HS-5 (cell line): ENCODE data around the gene PODXL.

ENCODE experiments used
- DNase-seq: peaks from one replicate; pipeline ENCODE4 v3.0.0-alpha.2; 2012; ENCODE audit warnings: low read depth

The PODXL gene

DNA sequence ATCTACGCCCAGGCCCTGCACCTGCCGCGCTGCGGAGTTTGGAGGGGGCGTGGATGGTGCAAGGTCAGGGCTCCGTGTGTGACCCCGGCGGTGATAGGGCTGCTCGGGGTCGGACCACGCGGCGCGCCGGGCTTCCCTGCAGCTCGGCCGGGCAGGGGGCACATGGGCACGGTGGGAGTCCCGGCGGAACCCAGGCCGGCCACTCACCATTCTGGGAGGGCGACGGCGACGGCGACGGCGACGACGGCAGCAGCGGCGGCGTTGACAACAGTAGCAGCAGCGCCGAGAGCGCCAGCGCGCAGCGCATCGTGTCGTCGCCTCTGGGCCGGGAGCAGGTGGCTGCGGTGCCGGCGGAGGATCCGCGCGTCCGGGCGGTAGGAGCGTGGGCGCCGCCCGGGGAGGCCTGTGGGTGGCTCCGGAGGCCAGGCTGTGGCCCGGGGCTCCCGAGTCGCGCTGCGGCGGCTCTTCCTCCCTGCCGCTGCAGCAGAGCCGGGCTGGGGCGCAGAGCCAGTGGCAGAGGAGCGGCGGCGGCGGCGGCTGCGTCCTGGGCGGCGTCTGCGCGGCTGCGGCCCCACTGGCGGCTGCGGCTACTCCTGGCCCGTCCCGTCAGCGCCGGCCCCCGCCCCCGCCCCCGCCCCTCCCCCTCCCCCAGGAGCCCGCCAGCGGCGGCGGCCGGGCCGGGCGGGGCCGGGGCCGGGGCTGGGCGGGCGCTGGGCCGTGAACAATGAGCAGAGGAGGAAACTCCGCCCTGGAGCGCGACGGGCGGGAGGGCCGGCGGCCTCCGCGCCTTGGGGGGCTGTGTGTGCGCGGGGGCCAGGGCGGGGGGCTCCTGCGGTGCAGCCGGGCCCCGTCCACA is at the start of gene PODXL:
Gene PODXL, minus strand, starts transcription at position 576 of the 856 bp plus-strand sequence. Its CDS starts 269 bp downstream, at position 307.
- no peak for DNase-seq

DNA sequence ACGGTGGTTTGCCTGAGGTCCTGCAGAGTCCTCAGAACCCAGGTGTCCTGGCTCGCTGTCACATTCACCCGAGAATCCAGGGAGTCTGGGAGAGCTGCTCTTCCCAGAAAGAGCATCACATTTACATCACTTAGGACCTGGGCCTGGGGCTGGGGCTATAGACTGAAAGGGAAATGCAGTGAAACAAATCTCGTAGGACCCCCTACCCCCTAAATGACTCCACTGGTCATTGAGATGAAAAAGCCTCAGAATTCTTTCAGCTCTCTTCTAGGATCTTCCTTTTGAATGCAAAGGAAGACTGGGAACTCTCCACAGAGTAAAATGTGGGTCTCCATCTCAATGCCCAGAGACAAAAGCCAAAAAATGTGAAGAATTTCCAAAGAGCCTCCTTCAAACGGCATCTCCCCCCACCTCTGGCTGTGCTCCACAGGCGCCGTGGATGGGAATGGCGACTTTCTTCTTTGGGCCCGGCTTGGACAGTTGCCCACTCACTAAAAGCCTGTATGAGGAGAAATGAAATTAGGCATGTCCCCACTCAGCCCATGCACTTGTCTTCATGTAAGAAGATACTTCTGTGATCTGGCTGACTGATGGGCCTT is 49.0 kb upstream of the PODXL start:
- no peak for DNase-seq

DNA sequence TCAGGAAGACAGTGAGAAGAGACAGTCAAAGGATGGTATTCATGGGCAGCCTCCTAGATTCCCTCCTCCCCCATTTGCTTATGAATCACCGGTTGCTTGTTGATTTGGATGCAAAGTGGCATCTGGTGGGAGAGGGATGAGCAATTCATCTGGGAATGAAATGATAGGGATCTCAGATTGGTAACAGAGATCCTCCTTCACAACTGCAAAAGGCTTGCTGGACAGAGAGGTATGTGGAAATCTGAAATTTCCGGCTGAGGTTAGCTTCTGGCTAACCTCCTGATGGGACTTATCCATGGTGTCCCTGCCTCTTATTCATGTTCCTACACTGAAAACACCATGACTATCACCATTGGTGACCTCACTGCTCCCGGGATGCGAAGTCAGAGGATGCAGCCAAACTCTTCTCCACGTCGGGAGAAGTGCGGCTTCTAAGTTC is 48.4 kb upstream of the PODXL start:
- peak; percentile 87 for DNase-seq

DNA sequence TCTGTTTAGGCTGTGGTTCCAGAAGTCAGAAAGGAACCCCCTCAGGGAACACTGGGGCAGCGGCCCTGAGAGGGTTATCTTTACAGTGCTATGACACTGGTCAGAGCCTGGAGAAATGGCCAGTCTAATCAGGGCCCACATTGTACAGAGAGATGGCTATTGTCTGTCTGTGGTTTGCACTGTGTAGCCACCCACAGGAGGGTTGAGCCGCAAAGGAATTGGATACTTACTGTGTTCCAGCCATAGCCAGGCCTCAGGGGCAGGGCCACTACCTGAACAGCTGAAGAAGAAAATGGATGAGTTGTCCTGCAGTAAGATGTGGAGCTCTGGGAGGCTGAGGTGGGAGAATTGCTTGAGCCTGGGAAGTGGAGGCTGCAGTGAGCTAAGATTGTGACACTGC is 47.5 kb upstream of the PODXL start:
- DNase-seq = no peak

DNA sequence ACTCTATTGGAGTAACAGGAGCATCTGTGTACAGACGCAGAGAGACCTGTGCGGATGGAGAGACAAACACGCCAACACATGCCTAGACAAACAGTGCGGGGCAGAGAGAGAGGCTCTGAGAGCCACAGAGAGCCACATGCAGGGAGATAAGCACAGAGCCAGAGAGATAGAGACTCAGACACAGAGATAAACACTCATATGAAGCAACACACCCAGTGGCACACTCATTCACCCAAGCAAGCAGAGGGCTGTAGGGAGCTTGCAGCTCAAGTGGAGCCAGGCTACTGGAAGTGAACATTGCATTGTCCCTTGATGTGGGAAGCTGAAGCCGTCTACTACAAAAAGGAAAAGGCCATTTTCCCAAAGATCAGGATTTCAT is 46.6 kb upstream of the PODXL start:
- DNase-seq = no peak

DNA sequence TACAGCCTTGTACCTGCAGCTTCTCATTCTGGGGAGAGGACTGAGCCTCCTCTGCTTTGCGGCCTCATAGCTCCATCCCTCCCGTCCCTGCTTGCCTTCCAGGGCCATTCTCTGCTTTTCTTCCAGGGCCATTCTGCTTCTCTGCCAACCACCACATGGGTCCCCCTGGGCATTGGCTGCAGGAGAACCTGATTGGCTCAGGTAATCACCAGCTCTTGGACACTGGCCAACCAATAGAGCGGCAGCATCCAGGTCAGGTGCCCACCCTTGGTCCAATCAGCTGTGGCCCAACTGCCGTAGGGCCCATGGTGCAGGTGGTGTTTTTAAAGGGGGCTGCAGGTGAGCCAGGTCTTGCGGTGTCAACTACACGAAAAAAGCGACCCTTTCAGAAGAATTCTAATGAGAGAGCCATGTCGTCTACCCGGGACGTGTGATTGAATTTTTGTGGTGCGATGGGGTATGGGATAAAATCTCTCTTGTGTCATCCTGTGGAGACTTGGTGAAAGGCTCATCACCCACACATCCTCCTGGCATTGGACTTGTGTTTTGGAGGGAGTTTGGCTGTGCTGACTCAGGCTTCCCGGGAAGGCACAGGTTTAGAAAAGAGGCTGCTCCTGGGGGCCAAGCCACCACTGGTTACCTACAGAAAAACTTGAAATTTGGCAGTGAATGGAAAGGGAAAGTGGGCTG is 46.0 kb upstream of the PODXL start:
- no peak for DNase-seq

DNA sequence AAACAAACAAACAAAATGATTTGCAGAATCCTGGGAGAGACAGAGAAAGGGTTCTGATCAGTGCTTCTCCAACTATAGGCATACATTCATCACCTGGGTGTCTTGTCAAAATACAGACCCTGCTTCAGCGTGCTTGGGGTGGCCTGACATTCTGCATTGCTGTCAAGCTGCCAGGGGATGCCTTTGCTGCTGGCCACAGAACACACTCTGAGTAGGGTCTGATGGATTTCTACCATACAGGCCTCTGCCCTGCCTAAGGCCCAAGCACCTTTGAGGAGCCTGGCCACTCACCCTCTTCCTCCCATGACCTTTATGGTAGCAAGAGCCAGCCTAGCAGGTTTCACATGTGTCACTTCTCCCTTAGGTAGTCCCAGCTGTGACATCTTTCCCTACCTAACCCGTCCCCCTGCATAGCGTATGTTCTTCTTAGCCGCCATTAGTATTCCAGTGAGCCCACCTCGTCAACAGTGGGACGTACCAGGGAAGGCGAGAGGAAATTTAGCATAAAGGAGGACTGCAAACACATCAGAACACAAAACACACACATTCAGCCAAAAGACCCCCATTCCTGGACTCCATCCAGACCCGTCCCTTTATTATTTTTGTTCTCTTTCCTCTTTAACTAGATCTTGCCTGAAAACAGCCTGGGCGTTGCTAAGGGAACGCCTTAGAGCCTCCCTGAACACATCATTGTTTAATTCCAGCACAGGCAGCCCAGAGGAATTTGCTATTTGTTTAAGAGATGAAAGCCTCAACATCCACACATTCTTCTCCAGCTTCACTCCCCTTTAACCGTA is 43.9 kb upstream of the PODXL start:
- DNase-seq = no peak

DNA sequence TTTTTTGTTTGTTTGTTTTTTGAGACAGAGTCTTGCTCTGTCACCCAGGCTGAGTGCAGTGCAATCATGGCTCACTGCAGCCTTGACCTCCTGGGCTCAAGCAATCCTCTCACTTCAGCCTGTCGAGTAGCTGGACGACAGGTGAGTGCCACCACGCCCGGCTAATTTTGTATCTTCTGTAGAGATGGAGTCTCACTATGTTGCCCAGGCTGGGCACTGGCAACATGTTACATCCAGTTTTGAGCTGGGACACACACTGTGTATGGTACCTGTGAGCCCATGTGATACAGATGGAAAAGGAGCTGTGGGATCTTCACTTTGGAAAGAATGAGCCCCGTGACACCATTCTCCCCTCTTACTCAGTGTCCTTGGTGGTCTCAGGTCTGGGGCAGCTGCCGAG is 40.4 kb upstream of the PODXL start:
- DNase-seq = no peak

DNA sequence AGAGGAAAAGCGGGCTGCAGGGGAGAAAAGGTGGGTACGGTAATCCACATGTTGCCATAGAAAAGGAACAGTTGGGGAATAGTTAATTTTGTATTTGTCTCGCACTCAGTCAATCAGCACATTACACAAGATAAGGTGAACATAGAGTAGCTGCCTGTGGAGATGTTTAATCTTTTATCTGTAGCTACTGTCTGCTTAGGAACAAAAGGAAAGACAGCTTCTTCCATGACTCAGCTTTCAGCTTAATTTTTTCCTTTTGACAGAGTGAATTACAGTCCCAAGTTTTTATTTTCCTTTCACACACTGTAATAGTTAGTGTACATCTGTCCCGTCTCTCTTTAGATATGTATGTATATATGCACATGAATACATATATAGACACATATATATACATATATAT is 39.3 kb upstream of the PODXL start:
- DNase-seq = no peak

DNA sequence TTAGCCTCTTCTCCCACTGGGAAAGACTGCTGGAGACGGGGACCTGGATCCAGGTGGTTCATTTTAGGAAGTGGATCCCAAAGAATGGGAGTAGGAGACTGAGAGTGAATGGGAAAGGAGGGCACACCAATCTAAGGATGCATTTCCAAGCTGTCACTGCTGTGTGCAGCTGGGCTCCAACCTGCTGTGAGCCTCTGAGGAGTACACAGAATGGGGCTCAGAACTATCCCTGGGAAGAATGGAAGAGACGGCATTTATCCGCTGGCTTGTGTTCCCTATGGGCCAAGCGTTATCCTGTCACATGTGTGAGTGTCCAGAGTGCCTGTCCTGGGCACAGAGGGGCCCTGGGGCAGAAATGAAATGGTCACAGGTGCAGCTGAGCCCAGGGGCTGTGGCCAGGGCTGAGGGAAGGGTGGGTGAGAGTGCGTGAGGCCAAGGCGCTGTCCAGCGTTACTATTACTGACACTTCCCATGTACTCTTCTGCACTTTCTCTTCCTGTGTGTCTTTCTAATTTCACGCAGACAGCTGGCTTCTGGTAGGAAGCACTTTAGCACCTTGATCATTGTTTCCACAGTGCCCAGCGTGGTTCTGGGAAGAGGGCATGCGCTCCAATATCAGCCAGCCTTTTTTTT is 35.4 kb upstream of the PODXL start:
- DNase-seq = no peak

DNA sequence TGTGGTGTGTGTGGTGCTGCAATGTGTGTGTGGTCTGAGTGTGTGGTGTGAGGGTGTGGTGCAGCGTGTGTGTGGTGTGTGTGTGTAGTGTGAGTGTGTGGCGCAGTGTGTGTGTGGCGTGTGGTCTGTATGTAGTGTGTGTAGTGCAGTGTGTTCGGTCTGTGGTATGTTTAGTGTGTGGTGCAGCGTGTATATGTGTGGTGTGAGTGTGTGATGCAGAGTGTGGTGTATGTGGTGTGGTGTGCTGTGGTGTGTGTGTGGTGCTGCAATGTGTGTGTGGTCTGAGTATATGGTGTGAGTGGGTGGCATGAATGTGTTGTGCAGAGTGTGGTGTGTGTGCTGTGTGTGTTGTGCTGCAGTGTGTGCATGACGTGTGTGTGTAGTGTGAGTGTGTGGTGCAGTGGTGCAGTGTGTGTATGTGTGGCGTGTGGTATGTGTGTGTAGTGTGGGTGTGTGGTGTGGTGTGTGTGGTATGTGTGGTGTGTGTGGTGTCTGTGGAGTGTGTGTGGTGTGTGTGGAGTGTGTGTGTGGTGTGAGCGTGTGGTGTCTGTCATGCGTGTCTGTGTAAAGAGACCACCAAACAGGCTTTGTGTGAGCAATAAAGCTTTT is 31.0 kb upstream of the PODXL start:
- DNase-seq = no peak

DNA sequence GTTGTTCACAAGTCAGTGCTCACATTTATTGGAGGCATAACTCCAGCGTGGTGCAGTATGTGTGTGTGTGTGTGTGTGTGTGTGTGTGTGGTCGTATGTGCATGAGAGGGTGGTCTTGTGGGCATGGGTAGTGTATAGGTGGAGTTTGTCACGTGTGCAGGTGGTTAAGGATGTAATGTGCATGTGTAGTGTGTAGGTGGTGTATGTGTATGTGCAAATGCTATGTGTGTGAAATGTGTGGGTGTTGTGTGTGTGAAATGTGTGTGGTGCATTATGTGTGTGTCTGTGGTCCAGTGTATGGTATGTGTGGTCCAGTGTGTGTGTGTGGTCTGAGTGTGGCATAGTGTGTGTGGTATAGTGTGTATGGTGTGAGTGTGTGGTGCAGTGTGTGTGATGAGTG is 30.3 kb upstream of the PODXL start:
- no peak for DNase-seq

DNA sequence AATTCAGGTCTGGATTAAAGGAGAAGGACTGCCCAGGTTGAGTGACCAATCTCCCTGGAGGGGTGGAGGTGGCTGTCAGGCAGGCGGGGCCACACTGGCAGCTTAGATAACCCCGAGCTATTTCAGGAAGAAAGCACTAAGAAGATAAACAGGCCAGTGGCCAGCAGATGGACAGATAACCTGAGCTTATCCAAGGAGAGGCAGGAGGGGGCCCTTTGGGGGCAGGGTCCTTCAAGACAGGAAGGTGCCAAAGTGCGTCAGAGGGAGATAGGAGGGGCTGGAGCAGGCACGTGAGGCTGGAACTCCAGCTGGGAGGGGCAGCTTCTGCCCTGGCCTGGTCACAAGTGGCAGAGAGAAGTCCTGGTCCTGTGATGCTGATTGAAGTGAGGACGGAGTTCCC is 29.8 kb upstream of the PODXL start:
- no peak for DNase-seq

DNA sequence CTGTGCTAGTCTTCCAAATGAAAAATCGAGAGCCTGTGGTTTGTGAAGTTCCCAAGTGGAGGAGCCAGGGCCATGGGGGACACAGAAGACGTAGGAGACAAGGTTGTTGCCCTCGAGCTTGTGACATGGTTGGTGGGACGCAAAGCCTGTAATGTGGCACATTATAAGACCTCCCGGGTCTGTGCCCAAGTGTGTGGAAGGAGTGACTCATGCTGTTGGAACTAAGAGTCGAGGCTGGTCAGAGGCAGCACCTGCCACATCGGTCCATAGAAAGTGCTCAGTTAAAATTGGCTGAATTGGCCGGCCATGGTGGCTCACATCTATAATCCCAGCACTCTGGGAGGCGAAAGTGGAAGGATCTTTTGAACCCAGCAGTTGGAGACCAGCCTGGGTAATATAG is 27.0 kb upstream of the PODXL start:
- DNase-seq = no peak

DNA sequence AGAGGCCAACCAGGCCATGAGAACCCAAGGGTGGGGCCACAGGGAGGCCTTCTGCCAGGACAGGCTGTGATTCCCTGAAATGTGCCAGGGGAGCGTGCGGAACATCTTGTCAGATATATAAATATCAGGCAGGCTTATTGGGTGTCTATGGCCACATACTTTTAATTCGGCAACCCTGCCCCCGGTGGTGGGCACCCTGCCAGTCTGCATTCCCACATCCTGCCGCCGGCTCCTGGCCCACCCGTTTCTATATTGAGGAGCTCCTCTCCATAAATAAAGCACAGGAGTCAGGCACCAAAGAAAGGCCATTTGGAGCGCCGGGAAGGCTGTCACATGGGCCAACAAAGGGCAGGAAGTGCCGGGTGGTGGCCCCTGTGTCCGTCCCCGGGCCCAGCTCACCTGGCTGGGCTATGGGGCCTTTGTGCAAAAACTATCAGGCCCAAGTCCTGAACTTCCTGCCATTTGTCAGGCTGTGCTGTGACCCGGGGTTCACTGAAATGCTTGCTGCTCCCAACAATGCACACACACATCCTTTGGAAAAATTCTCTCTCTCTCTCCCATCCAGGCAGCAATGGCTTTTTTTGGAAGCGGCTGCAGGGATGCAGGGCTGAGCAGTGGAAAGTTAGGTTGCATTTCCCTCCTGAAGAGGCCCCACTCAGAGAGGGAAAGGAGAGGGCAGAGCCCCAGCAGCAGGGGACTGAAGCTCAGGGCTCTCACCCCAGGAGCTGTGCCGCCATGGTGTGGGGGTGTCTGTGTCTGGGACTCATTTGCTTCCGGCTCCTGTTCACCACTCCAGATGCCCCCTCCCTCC is 25.0 kb upstream of the PODXL start:
- no peak for DNase-seq

DNA sequence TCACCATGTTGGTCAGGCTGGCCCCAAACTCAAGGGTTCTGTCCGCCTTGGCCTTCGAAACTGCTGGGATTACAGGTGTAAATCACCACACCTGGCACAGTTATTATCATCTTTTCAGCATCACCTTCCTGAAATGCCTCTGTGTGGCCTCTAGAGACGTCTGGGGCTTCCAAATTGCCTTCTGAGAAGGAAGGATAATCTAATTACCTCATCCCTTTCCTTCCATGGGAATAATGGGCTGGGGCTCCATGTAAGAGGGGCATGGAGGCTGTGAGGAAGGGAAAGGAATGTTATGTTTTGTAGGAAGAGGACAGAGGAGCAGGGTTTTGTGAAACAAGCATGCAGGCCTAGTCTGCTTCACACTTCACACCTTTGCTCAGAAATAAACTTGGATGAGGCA is 22.2 kb upstream of the PODXL start:
- DNase-seq = no peak

DNA sequence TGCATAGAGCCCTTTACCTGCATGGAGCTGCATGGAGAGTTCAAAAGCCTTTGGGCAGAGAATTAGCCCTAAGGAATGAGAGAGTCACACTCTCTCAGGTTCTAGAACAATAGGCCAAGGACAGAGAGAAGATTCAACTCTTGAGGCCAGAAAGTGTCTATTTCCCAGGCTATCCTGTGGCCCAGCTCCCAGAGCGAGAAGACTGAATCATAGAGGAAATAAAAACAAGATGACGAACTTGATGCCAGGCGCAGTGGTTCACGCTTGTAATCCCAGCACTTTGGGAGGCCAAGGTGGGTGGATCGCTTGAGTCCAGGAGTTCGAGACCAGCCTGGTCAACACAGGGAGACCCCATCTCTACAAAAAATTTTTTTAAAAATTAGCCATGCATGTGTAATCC is 18.3 kb upstream of the PODXL start:
- DNase-seq = no peak

DNA sequence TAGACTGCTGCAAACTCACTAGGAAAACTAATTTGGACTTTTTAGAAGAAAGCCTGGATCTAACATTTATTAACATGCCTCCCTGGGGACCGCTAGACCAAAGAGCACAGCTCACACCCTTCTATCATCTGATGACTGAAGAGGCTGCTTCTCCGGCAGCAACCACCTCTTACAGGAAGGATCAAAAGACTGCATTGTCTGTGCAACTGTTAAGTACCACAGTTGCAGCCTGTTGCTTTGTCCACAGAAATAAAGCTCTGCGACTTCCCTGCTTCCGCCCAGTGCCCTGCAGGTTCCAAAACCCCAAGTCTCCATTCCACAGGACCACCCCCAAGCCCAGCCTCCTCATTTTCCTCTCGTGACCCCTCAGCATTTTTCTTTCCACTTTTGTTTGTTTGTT is 14.0 kb upstream of the PODXL start:
- no peak for DNase-seq

DNA sequence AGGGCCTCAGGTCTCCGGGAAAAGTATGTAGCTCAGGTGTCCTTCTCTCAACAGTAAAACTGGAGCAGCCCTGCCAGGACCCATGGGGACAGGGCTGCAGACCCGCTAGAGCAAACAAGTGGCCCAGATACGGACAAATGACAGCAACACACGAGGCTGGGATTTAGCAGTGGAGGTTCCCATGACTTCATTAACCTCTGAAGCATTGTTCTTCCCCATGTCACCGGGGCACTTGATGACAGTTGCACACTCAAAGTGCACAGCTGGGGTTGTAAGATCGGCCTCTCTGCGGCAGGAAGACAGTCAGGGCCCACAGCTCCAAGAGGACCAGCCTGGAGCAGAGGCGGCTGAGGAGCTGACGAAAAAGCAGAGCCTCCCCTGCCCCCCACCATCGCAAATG is 12.5 kb upstream of the PODXL start:
- no peak for DNase-seq

DNA sequence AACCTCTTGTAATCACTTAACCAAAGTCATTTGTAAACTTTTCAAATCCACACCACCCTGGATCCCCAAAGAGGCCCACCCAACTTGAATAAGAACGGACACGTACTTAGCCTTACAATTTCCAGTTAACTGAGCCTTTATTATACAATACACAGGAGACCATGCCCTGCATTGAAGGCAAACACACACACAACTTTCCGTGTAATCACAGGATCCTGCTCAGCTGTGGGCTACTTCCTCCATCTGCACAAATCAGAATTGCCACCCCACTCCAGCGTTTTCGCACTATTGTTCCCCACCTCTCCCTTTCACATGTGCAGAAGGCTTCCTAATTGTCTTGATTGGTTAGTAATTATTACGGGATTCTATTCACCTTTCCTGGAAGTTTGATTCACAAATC is 12.1 kb upstream of the PODXL start:
- no peak for DNase-seq

DNA sequence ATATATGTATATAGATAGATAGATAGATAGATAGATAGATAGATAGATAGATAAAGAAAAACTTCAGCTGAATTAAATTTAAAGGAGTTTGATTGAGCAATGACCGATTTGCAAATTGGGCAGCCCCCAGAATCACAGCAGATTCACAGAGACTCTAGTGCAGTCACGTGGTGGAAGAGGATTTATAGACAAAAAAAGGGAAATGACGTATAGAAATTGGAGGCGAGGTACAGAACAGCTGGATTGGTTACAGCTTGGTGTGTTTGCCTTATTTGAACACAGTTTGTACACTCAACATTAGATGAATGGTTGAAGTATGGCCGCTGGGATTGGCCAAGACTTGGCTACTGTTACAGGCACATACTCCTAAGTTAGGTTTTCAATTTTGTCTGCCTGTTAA is 8.2 kb upstream of the PODXL start:
- no peak for DNase-seq
